ENCODE results near the gene SHISA9. TPM values are rescaled to one million over a fixed set of nuclear protein-coding genes. Genes with fewer than 3 reads are reported as not detected.

Gene SHISA9
- total RNA-seq, 1 experiment from 2014 or later, result not detected

- TF ChIP-seq CTCF (IDR thresholded peaks at IDR 0.05 in 2 of 3, conservative IDR thresholded peaks at IDR 0.05 in 1 of 3; ENCODE audit: borderline replicate concordance in 1 of 3, insufficient read depth in 1 of 3, low read depth in 2 of 3, low read length in 2 of 3), result no peak
These were observed 252.3 kb downstream of the SHISA9 start (continued) for GRCh38 chr16:13153696-13154095.

- TF ChIP-seq MAX (IDR thresholded peaks at IDR 0.05) (no peak), SRF (IDR thresholded peaks at IDR 0.05; ENCODE audit: low read depth) (no peak), ZBTB33 (IDR thresholded peaks at IDR 0.05; ENCODE audit: extremely low read depth, insufficient replicate concordance, low read length) (no peak), CBX3 (IDR thresholded peaks at IDR 0.05; ENCODE audit: low read depth) (no peak), ZFX (IDR thresholded peaks at IDR 0.05) (no peak), EZH2phosphoT487 (IDR thresholded peaks at IDR 0.05; ENCODE audit: borderline replicate concordance) (no peak), SP1 (IDR thresholded peaks at IDR 0.05; ENCODE audit: low read depth) (no peak), ZNF274 (IDR thresholded peaks at IDR 0.05; ENCODE audit: low read depth, low read length) (no peak)
- no TSS peak for BruUV-seq (replicated peaks)
- ChIA-PET POLR2A (no interaction called here), CTCF (no interaction called here), RAD21 (ENCODE audit: low non-redundant PET in 1 of 2, low total read pairs in 2 of 2, uncharacterized antibody in 2 of 2, unreplicated experiment in 2 of 2) (no interaction called here)
- Histone ChIP-seq H3K4me3 (replicated peaks in 1 of 2; ENCODE audit: low read depth in 1 of 2, low read length in 2 of 2) (no peak overlapping the region), H3K4me2 (ENCODE audit: low read length) (no peak overlapping the region), H4K20me1 (ENCODE audit: insufficient read depth) (no peaks in the 10 kb centered on the region), H3K79me2 (ENCODE audit: insufficient read depth, low read length) (no peaks in the 10 kb centered on the region), H2AFZ (ENCODE audit: low read depth, low read length, poor library complexity, severe bottlenecking) (no peak overlapping the region), H3K9me3 (ENCODE audit: control insufficient read depth in 1 of 2, insufficient read depth in 1 of 2, low read depth in 1 of 2, low read length in 2 of 2) (no peaks in the 10 kb centered on the region), H3K9ac (ENCODE audit: low read length) (no peak overlapping the region), H3K9me2 (ENCODE audit: insufficient read depth) (no peaks in the 10 kb centered on the region), H3K27ac (ENCODE audit: low read depth, low read length) (no peak overlapping the region), H3K27me3 (ENCODE audit: insufficient read depth, low read length) (no peaks in the 10 kb centered on the region), H3K4me1 (ENCODE audit: control insufficient read depth in 1 of 2, insufficient read depth in 2 of 2, low read length in 2 of 2) (no peaks in the 10 kb centered on the region), H3K36me3 (ENCODE audit: control insufficient read depth in 1 of 2, insufficient read depth in 2 of 2, low read length in 2 of 2) (no peaks in the 10 kb centered on the region)
- intact Hi-C loops (cut with micrococcal nuclease), result no loop called here
- ATAC-seq, result no peak
- no peak for DNase-seq (ENCODE audit: low read depth, low spot score)
These were observed 253.4 kb downstream of the SHISA9 start for GRCh38 chr16:13154799-13155198.
